Progenitor cell of endocrine pancreas (in vitro differentiated cells): Measurements from ENCODE around the gene CEP128. TPM values are rescaled to one million over a fixed set of nuclear protein-coding genes. Genes with fewer than 3 reads are reported as not detected.

Source experiments
- DNase-seq: peaks from one replicate; pipeline ENCODE4 v3.0.0; 2021; ENCODE audit warnings: low spot score; ENCODE audit not compliant: unreplicated experiment
- H3K27ac Mint-ChIP-seq: 2 replicates; pipeline ENCODE4 v1.8.0; 2021; ENCODE audit warnings: mild to moderate bottlenecking, moderate library complexity, mixed read lengths
- H3K27me3 Mint-ChIP-seq: 2 replicates; pipeline ENCODE4 v1.8.0; 2021; ENCODE audit warnings: mixed read lengths
- H3K36me3 Mint-ChIP-seq: 2 replicates; pipeline ENCODE4 v1.8.0; 2022; ENCODE audit warnings: mixed read lengths; ENCODE audit not compliant: insufficient read depth
- H3K4me1 Mint-ChIP-seq: 2 replicates; pipeline ENCODE4 v1.8.0; 2021; ENCODE audit warnings: low read depth, mixed read lengths
- H3K4me3 Mint-ChIP-seq: 2 replicates; pipeline ENCODE4 v1.8.0; 2021; ENCODE audit warnings: low read depth, mild to moderate bottlenecking, moderate library complexity, mixed read lengths
- H3K9me3 Mint-ChIP-seq: 2 replicates; pipeline ENCODE4 v1.8.0; 2021; ENCODE audit warnings: low read depth, mixed read lengths
- total RNA-seq: library from RNA; stranded (reverse); gene quantifications from 2 replicates; pipeline ENCODE4 v1.2.1, GENCODE V29; 2021
- TF ChIP-seq, protein P1 (sequence below): fragments of 200-600 bp; sonication (generic); IDR thresholded peaks from one replicate; pipeline ENCODE4 v1.5.0; 2021; ENCODE audit warnings: antibody characterized with exemption, mild to moderate bottlenecking; ENCODE audit not compliant: unreplicated experiment

The CEP128 gene
- total RNA-seq, 1 donor from 2014 or later: 15.9 TPM

GRCh38 chr14:80615831-80616230 lies 325.7 kb downstream of the CEP128 start:
- no peaks in the 10 kb centered on the region for H3K36me3 Mint-ChIP-seq
- H3K27me3 Mint-ChIP-seq: no peaks in the 10 kb centered on the region
- H3K4me3 Mint-ChIP-seq: no peak overlapping the region
- TF ChIP-seq, protein P1, sequence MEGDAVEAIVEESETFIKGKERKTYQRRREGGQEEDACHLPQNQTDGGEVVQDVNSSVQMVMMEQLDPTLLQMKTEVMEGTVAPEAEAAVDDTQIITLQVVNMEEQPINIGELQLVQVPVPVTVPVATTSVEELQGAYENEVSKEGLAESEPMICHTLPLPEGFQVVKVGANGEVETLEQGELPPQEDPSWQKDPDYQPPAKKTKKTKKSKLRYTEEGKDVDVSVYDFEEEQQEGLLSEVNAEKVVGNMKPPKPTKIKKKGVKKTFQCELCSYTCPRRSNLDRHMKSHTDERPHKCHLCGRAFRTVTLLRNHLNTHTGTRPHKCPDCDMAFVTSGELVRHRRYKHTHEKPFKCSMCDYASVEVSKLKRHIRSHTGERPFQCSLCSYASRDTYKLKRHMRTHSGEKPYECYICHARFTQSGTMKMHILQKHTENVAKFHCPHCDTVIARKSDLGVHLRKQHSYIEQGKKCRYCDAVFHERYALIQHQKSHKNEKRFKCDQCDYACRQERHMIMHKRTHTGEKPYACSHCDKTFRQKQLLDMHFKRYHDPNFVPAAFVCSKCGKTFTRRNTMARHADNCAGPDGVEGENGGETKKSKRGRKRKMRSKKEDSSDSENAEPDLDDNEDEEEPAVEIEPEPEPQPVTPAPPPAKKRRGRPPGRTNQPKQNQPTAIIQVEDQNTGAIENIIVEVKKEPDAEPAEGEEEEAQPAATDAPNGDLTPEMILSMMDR: no peak
- H3K9me3 Mint-ChIP-seq: no peaks in the 10 kb centered on the region
- H3K4me1 Mint-ChIP-seq: no peaks in the 10 kb centered on the region
- no peak for DNase-seq
- H3K27ac Mint-ChIP-seq: no peak overlapping the region

DNA sequence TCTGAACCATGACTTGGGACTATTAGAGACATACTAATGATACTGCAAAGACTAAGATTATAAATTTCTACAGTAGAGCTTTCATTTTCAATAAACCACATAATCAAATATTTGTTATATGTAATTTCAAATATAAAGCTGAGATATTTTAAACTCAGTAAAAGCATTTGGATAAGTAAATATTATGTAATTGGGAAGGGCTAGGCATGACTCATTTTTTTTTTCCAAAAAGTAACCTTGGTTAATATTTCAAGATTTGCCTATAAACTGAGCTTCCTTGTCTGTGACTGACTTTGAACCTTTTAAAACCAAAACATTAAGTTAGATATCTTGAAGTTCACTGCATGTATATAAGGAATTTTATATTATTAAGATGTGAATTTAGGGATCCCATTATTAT lies 332.5 kb downstream of the CEP128 start:
- Mint-ChIP-seq H3K4me1 (no peaks in the 10 kb centered on the region), H3K4me3 (no peak overlapping the region), H3K27me3 (no peaks in the 10 kb centered on the region), H3K27ac (no peak overlapping the region), H3K9me3 (no peaks in the 10 kb centered on the region), H3K36me3 (no peaks in the 10 kb centered on the region)
- TF ChIP-seq, protein P1: no peak
- DNase-seq: no peak

DNA sequence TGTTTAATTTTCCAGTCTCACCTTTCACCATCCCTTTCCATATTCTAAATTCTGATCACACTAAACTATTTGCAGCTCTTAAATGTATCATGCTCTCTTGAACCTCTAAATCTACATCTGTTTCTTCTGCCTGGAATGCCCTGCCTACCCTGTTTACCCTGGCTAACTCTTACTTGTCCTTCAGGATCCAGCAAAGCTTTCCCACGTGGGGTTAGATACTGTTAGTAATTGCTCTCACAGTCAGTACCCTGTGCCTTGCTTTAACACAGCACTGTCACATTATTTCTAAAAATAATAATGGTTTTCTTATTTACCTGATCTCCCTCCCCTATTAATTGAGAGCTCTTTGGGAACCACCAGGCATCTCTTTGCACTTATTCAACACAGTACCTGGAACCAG lies 333.0 kb downstream of the CEP128 start:
- H3K4me1 Mint-ChIP-seq: no peaks in the 10 kb centered on the region
- no peaks in the 10 kb centered on the region for H3K9me3 Mint-ChIP-seq
- no peaks in the 10 kb centered on the region for H3K27me3 Mint-ChIP-seq
- H3K27ac Mint-ChIP-seq: no peak overlapping the region
- TF ChIP-seq, protein P1: no peak
- H3K36me3 Mint-ChIP-seq: no peaks in the 10 kb centered on the region
- no peak for DNase-seq
- no peak overlapping the region for H3K4me3 Mint-ChIP-seq

DNA sequence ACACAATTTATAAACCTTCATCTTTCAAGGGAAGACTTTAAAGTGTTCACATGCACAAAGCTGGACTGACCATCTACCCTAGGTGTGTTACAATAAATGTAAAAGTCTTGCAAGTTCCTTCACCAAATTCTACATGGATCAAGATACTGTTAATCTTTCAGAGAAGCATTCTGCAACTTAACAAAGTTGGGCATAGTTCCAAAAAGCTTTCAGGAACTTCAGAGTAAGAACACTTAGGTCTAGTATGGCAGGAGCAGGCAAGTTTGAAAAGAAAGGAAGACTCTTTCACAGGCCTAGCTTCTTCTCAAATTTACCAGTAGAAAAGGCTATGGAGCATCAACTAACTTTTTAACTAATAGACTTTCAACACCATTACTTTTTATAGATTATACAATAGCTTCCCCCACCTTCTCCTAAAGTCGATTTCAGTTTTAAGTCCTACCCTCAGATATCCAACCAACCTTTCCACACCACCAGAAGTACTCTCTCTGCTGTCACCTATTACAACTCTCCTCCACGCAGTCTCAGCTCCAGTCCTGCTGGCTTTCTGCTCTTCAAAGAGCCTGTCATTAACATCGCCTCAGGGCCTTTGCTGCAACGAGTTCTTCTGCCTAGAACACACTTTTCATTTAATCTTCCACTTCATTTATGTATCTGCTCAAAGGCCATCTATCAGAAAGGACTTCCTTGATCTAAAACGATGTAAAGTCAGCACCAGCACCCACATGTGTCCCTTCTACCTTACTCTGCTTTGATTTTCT lies 333.9 kb downstream of the CEP128 start:
- Mint-ChIP-seq H3K27ac (no peak overlapping the region), H3K27me3 (no peaks in the 10 kb centered on the region), H3K4me1 (no peaks in the 10 kb centered on the region)

GRCh38 chr14:80606347-80606772 lies 335.2 kb downstream of the CEP128 start:
- TF ChIP-seq, protein P1: no peak
- Mint-ChIP-seq H3K4me1 (no peaks in the 10 kb centered on the region), H3K9me3 (no peaks in the 10 kb centered on the region), H3K36me3 (no peaks in the 10 kb centered on the region), H3K27me3 (no peaks in the 10 kb centered on the region), H3K4me3 (no peak overlapping the region), H3K27ac (no peak overlapping the region)
- DNase-seq: no peak

More for the DNA sequence above, 333.9 kb downstream of the CEP128 start:
- H3K9me3 Mint-ChIP-seq: no peaks in the 10 kb centered on the region
- no peaks in the 10 kb centered on the region for H3K36me3 Mint-ChIP-seq
- TF ChIP-seq, protein P1: no peak
- no peak for DNase-seq
- no peak overlapping the region for H3K4me3 Mint-ChIP-seq
